ENCODE results near the gene PAK2. TPM values are rescaled to one million over a fixed set of nuclear protein-coding genes. Genes with fewer than 3 reads are reported as not detected.

Gene PAK2
- total RNA-seq, 3 donors from 2014 or later, result 50.6 to 74.7 (median 69.6) TPM

- no peaks in the 10 kb centered on the region for H3K36me3 ChIP-seq (ENCODE audit: low read depth)
- no peak overlapping the region for H3K4me3 ChIP-seq
- no peak for TF ChIP-seq CTCF (IDR thresholded peaks at IDR 0.05)
- intact Hi-C loops (cut with DNase I, micrococcal nuclease), result no loop called here
- ATAC-seq (no peak), DNase-seq (no peak)
- H3K9me3 ChIP-seq, result no peaks in the 10 kb centered on the region
- H3K4me1 ChIP-seq (ENCODE audit: low read depth), result no peaks in the 10 kb centered on the region
These were observed 43.8 kb upstream of the PAK2 start for GRCh38 chr3:196695849-196696226.

GRCh38 chr3:196697270-196697669, 42.4 kb upstream of the PAK2 start:
- intact Hi-C loops (cut with DNase I, micrococcal nuclease), result no loop called here

GRCh38 chr3:196699749-196700148, 39.9 kb upstream of the PAK2 start:
- no peak for TF ChIP-seq CTCF (IDR thresholded peaks at IDR 0.05)
- ATAC-seq, result no peak
- H3K4me1 ChIP-seq (ENCODE audit: low read depth), result no peaks in the 10 kb centered on the region
- no peak overlapping the region for H3K4me3 ChIP-seq
- no peaks in the 10 kb centered on the region for H3K9me3 ChIP-seq
- no peak for DNase-seq
- no peaks in the 10 kb centered on the region for H3K36me3 ChIP-seq (ENCODE audit: low read depth)
- intact Hi-C loops (cut with DNase I, micrococcal nuclease), result no loop called here

More at GRCh38 chr3:196697270-196697669, 42.4 kb upstream of the PAK2 start:
- no peaks in the 10 kb centered on the region for H3K9me3 ChIP-seq
- H3K4me3 ChIP-seq, result no peak overlapping the region
- DNase-seq (no peak), ATAC-seq (no peak)
- TF ChIP-seq CTCF (IDR thresholded peaks at IDR 0.05), result no peak
- no peaks in the 10 kb centered on the region for H3K4me1 ChIP-seq (ENCODE audit: low read depth)
- H3K36me3 ChIP-seq (ENCODE audit: low read depth), result no peaks in the 10 kb centered on the region

GRCh38 chr3:196700801-196701200, 38.9 kb upstream of the PAK2 start:
- ATAC-seq (no peak), DNase-seq (no peak)
- no peaks in the 10 kb centered on the region for H3K4me1 ChIP-seq (ENCODE audit: low read depth)
- intact Hi-C loops (cut with DNase I, micrococcal nuclease), result no loop called here
- H3K9me3 ChIP-seq, result no peaks in the 10 kb centered on the region
- H3K4me3 ChIP-seq, result no peak overlapping the region
- no peak for TF ChIP-seq CTCF (IDR thresholded peaks at IDR 0.05)
- H3K36me3 ChIP-seq (ENCODE audit: low read depth), result no peaks in the 10 kb centered on the region

GRCh38 chr3:196706327-196706726, 33.3 kb upstream of the PAK2 start:
- H3K4me3 ChIP-seq, result no peak overlapping the region
- intact Hi-C loops (cut with DNase I, micrococcal nuclease), result no loop called here
- TF ChIP-seq CTCF (IDR thresholded peaks at IDR 0.05), result no peak
- no peaks in the 10 kb centered on the region for H3K36me3 ChIP-seq (ENCODE audit: low read depth)
- peaks cover 3% of the 10 kb centered on the region for H3K4me1 ChIP-seq (ENCODE audit: low read depth)
- no peak for DNase-seq
- no peaks in the 10 kb centered on the region for H3K9me3 ChIP-seq
- ATAC-seq, result no peak

- no peaks in the 10 kb centered on the region for H3K9me3 ChIP-seq
- intact Hi-C loops (cut with DNase I, micrococcal nuclease), result no loop called here
- ATAC-seq, result no peak
- TF ChIP-seq CTCF (IDR thresholded peaks at IDR 0.05), result no peak
- no peak overlapping the region for H3K4me3 ChIP-seq
- no peak for DNase-seq
- no peaks in the 10 kb centered on the region for H3K36me3 ChIP-seq (ENCODE audit: low read depth)
- peaks cover 7% of the 10 kb centered on the region for H3K4me1 ChIP-seq (ENCODE audit: low read depth)
These were observed 32.9 kb upstream of the PAK2 start for GRCh38 chr3:196706731-196707130.

Data from mucosa of descending colon (tissue), 3 donors.